Measurements from ENCODE around the gene PCTP.

The PCTP gene

DNA sequence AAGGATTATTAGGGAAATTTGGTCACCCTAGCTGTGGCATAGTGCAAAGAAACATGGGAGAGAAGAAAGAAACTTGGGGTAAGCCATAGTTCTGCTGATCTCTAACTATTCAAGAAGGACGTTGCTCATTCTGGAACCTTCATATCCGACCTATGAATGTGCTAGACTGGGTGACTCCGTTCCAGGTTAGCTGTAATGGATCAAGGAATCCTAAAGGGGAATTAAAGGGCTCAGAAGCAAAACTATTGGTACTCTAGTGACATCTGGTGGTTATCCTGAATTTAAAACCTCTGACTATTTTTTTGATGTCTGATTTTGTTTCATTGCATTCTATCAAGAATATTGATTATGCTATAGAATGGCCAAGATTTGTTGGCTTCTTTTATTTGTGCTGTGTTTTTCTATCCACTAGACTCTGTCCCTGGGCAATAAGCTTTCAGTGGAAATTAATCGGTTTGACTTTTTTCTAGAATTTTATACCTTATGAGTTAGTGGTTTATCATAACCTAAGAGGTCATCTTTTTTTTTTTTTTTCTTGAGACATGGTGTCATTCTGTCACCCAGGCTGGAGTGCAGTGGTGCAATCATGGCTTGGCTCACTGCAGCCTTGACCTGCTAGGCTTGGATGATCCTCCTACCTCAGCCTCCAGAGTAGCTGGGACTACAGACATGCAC lies 19.5 kb downstream of the PCTP start:
- H3K9ac ChIP-seq (ENCODE audit: low read length), result no peak overlapping the region
- no peaks in the 10 kb centered on the region for H3K9me3 ChIP-seq (ENCODE audit: low read length)
- no peak for TF ChIP-seq EZH2 (IDR thresholded peaks at IDR 0.05; ENCODE audit: borderline replicate concordance, low read length)
- TF ChIP-seq, protein P1, sequence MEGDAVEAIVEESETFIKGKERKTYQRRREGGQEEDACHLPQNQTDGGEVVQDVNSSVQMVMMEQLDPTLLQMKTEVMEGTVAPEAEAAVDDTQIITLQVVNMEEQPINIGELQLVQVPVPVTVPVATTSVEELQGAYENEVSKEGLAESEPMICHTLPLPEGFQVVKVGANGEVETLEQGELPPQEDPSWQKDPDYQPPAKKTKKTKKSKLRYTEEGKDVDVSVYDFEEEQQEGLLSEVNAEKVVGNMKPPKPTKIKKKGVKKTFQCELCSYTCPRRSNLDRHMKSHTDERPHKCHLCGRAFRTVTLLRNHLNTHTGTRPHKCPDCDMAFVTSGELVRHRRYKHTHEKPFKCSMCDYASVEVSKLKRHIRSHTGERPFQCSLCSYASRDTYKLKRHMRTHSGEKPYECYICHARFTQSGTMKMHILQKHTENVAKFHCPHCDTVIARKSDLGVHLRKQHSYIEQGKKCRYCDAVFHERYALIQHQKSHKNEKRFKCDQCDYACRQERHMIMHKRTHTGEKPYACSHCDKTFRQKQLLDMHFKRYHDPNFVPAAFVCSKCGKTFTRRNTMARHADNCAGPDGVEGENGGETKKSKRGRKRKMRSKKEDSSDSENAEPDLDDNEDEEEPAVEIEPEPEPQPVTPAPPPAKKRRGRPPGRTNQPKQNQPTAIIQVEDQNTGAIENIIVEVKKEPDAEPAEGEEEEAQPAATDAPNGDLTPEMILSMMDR (IDR thresholded peaks at IDR 0.05; ENCODE audit: low read length), result peak; percentile 64
- no peak overlapping the region for H3K4me2 ChIP-seq (ENCODE audit: low read length)
- H3K9me2 ChIP-seq (ENCODE audit: low read depth, low read length), result no peaks in the 10 kb centered on the region
- no peaks in the 10 kb centered on the region for H3K4me1 ChIP-seq (ENCODE audit: insufficient read depth, low read length, severe bottlenecking)
- no peaks in the 10 kb centered on the region for H3F3A ChIP-seq (ENCODE audit: insufficient read depth, low read length)
- no peaks in the 10 kb centered on the region for H4K20me1 ChIP-seq (ENCODE audit: insufficient read depth, low read length)
- H3K27me3 ChIP-seq (ENCODE audit: insufficient read depth, low read length), result no peaks in the 10 kb centered on the region
- H3K27ac ChIP-seq (ENCODE audit: low read depth, low read length, poor library complexity, severe bottlenecking), result no peak overlapping the region
- H2AFZ ChIP-seq (ENCODE audit: low read length), result no peak overlapping the region
- no peak overlapping the region for H3K4me3 ChIP-seq (ENCODE audit: low read depth, low read length, poor library complexity, severe bottlenecking)
- H3K36me3 ChIP-seq (ENCODE audit: insufficient read depth, low read length), result no peaks in the 10 kb centered on the region
- H3K79me2 ChIP-seq (ENCODE audit: insufficient read depth, low read length), result no peaks in the 10 kb centered on the region

DNA sequence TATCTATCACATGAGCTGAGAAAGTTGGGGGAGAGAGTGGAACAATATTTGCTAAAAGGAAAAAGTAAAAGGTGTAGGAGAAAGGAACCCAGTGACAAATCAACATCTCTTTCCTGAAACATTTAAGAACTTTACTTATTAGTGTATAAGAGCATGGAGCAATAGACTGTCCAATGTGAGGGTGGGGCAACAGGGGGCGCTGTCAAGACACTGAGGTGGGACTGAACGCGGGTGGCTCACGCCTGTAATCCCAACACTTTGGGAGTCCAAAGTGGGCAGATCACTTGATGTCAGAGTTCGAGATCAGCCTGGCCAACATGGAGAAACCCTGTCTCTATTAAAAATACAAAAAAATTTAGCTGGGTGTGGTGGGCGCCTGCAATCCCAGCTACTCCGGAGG lies 21.2 kb downstream of the PCTP start:
- no peaks in the 10 kb centered on the region for H3K4me1 ChIP-seq (ENCODE audit: insufficient read depth, low read length, severe bottlenecking)
- TF ChIP-seq, protein P1 (IDR thresholded peaks at IDR 0.05; ENCODE audit: low read length), result no peak
- TF ChIP-seq EZH2 (IDR thresholded peaks at IDR 0.05; ENCODE audit: borderline replicate concordance, low read length), result no peak
- H3K9me2 ChIP-seq (ENCODE audit: low read depth, low read length), result no peaks in the 10 kb centered on the region
- H3K79me2 ChIP-seq (ENCODE audit: insufficient read depth, low read length), result no peaks in the 10 kb centered on the region
- no peak overlapping the region for H2AFZ ChIP-seq (ENCODE audit: low read length)
- no peaks in the 10 kb centered on the region for H3K9me3 ChIP-seq (ENCODE audit: low read length)
- no peaks in the 10 kb centered on the region for H3K36me3 ChIP-seq (ENCODE audit: insufficient read depth, low read length)
- no peaks in the 10 kb centered on the region for H3F3A ChIP-seq (ENCODE audit: insufficient read depth, low read length)
- H3K4me2 ChIP-seq (ENCODE audit: low read length), result no peak overlapping the region
- H3K27ac ChIP-seq (ENCODE audit: low read depth, low read length, poor library complexity, severe bottlenecking), result no peak overlapping the region
- no peaks in the 10 kb centered on the region for H3K27me3 ChIP-seq (ENCODE audit: insufficient read depth, low read length)
- no peak overlapping the region for H3K9ac ChIP-seq (ENCODE audit: low read length)
- no peak overlapping the region for H3K4me3 ChIP-seq (ENCODE audit: low read depth, low read length, poor library complexity, severe bottlenecking)
- no peaks in the 10 kb centered on the region for H4K20me1 ChIP-seq (ENCODE audit: insufficient read depth, low read length)

DNA sequence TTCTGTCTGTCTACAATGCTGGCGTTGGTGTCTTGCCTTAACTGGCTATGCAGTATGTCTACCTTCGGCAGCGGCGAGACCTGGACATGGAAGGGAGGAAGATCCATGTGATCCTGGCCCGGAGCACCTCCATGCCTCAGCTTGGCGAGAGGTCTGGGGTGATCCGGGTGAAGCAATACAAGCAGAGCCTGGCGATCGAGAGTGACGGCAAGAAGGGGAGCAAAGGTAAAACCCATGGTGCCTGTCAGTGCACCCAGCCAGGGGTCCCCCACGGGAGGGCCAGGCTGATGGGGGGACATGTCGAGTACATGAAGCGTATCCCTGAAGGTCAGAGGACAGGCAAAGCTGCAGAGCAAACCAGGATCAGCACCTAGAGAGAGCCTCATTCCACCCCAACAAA lies 22.8 kb downstream of the PCTP start:
- H3K9ac ChIP-seq (ENCODE audit: low read length), result no peak overlapping the region

More for the DNA sequence above, 22.8 kb downstream of the PCTP start:
- no peaks in the 10 kb centered on the region for H3K36me3 ChIP-seq (ENCODE audit: insufficient read depth, low read length)
- H4K20me1 ChIP-seq (ENCODE audit: insufficient read depth, low read length), result no peaks in the 10 kb centered on the region
- H3K4me2 ChIP-seq (ENCODE audit: low read length), result no peak overlapping the region
- no peak overlapping the region for H2AFZ ChIP-seq (ENCODE audit: low read length)
- no peaks in the 10 kb centered on the region for H3K79me2 ChIP-seq (ENCODE audit: insufficient read depth, low read length)
- no peaks in the 10 kb centered on the region for H3K9me2 ChIP-seq (ENCODE audit: low read depth, low read length)
- no peaks in the 10 kb centered on the region for H3K27me3 ChIP-seq (ENCODE audit: insufficient read depth, low read length)
- H3F3A ChIP-seq (ENCODE audit: insufficient read depth, low read length), result no peaks in the 10 kb centered on the region
- no peaks in the 10 kb centered on the region for H3K4me1 ChIP-seq (ENCODE audit: insufficient read depth, low read length, severe bottlenecking)
- no peak for TF ChIP-seq EZH2 (IDR thresholded peaks at IDR 0.05; ENCODE audit: borderline replicate concordance, low read length)
- TF ChIP-seq, protein P1 (IDR thresholded peaks at IDR 0.05; ENCODE audit: low read length), result no peak
- H3K4me3 ChIP-seq (ENCODE audit: low read depth, low read length, poor library complexity, severe bottlenecking), result no peak overlapping the region
- no peak overlapping the region for H3K27ac ChIP-seq (ENCODE audit: low read depth, low read length, poor library complexity, severe bottlenecking)
- no peaks in the 10 kb centered on the region for H3K9me3 ChIP-seq (ENCODE audit: low read length)

Data from OCI-LY1 (cell line).